Dedifferentiated amniotic fluid mesenchymal stem cell (primary cell): ENCODE measurements around the gene TMEM87B.
"Not testable (repeated sequence)": the region's sequence is repeated elsewhere in the genome, so short reads cannot be mapped to it uniquely, and the experiment has no call there.

Experiments
- DNase-seq: peaks from one replicate; pipeline ENCODE4 v3.0.0-alpha.2; 2016; ENCODE audit errors: extremely low spot score

Gene TMEM87B

GRCh38 chr2:112033600-112033999, 21.5 kb upstream of the TMEM87B start:
- no peak for DNase-seq

GRCh38 chr2:112034924-112035323, 20.1 kb upstream of the TMEM87B start:
- no peak for DNase-seq

DNA sequence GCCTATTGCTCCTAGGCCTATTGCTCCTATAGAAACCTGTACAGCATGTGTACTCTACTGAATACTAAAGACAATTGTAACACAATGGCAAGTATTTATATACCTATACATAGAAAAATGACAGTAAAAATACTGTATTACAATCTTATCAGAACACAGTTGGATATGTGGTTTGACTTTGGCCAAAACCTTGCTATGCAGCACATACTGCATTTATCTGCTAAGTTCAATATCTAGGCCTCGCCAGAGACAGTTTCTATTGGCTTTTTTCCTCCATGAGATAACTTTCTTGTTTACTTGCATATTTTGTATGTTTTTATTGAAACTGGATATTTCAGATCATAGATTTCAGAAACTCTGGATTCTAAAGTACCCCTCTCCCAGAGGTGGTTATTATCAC, 19.3 kb upstream of the TMEM87B start:
- DNase-seq = no peak

- DNase-seq = not testable (repeated sequence)
Measured at GRCh38 chr2:112039556-112039955, 15.5 kb upstream of the TMEM87B start.

DNA sequence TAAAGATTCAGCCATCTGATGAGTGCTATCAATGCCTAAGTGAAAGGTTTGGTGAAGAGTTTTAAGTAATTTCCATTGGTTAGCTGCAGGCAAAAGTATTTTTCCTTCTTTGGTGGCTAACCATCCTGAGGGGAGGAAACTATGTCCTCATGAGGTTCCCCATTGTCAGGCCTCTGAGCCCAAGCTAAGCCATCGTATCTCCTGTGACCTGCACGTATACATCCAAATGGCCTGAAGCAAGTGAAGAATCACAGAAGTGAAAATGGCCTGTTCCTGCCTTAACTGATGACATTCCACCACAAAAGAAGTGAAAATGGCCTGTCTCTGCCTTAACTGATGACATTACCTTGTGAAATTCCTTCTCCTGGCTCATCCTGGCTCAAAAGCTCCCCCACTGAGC, 15.0 kb upstream of the TMEM87B start:
- not testable (repeated sequence) for DNase-seq

GRCh38 chr2:112041460-112041859, 13.6 kb upstream of the TMEM87B start:
- not testable (repeated sequence) for DNase-seq

DNA sequence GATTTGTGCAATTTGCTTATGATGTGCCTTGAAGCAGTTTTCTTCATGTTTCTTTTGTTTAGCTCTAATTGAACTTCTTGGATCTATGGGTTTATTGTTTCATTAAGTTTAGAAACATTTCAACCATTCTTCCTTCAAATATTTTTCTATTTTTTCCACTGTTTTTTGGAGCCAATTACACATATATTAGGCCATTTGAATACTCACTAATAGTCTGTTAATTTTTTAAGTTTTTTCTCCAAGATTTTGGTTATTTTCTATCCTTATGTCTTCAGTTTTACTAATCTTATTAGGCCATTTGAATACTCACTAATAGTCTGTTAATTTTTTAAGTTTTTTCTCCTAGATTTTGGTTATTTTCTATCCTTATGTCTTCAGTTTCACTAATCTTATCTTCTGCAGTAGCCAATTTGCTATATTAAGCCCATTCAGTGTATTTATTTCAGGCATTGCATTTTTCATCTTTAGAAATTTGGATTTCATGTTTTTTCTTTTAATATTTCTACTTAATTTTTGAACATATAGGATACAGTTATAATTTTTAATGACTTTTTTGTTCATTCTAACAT, 9.5 kb upstream of the TMEM87B start:
- no peak for DNase-seq

- no peak for DNase-seq
Measured at GRCh38 chr2:112046231-112046630, 8.8 kb upstream of the TMEM87B start.

GRCh38 chr2:112047537-112048235, 7.4 kb upstream of the TMEM87B start:
- DNase-seq = no peak

GRCh38 chr2:112048236-112048592, 6.9 kb upstream of the TMEM87B start:
- no peak for DNase-seq

GRCh38 chr2:112048887-112049286, 6.2 kb upstream of the TMEM87B start:
- DNase-seq = peak; percentile 79

GRCh38 chr2:112050316-112050715, 4.8 kb upstream of the TMEM87B start:
- no peak for DNase-seq

- DNase-seq = peak; percentile 92
Measured at GRCh38 chr2:112053917-112054846, 887 bp upstream of the TMEM87B start.

- peak; percentile 76 for DNase-seq
Measured at GRCh38 chr2:112055730-112056625, 909 bp downstream of the TMEM87B start.

GRCh38 chr2:112056626-112056987, 1.5 kb downstream of the TMEM87B start:
- DNase-seq = no peak

DNA sequence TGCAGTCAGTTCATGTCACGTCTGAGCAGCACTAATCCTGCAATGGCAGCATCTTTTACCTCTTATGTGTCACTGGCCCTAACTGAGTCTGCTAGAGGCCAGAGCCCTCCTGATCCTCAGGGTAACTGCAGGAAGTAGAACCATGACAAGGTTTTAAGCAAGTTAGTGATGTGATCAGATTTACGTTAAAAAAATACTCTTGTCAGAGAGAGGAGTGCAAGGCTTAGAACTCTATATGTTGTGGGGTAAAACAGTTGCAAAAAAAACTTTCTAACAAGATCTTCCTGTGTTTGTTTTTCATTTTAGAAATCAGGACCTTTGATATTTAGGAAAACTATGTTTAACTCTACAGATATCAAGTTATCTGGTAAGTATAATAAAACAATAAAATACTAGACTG, 4.6 kb downstream of the TMEM87B start:
- DNase-seq = no peak

- no peak for DNase-seq
Measured at GRCh38 chr2:112061299-112061698, 6.2 kb downstream of the TMEM87B start.

DNA sequence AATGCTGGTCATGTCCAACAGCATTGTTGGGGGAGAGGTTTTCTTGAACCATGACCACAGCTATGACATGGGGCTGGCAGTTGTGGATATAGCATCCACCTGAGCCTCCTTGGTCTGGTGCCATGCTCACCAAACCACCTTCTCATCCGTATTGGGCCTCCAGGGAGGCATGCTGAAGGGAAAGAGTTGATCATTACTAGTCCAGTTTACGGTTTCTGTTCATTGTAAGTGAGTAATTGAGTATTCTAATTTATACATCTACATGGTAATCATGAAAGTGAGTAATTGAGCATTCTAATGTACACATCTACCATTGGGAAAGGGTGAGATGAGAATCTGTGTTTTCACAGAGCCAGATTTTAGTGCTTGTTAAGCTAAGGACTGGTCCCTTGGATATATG, 6.8 kb downstream of the TMEM87B start:
- no peak for DNase-seq

- DNase-seq = no peak
Measured at GRCh38 chr2:112062894-112063293, 7.8 kb downstream of the TMEM87B start.

DNA sequence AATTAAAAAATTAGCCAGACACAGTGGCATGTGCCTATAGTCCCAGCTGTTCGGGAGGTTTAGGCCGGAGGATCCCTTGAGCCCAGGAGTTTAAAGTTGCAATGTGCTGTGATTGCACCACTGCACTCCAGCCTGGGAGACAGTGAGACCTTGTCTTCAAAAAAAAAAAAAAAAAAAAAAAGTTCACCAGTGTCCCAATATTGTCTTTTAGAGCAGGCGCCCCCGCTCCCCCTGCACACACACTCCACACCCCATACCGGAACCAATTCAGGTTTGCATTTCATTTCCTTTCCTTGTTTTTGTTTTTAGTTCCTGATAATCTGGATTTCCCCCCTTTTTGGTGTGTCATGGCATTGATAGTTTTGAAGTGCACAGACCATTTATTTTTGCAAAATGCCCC, 10.4 kb downstream of the TMEM87B start:
- no peak for DNase-seq

DNA sequence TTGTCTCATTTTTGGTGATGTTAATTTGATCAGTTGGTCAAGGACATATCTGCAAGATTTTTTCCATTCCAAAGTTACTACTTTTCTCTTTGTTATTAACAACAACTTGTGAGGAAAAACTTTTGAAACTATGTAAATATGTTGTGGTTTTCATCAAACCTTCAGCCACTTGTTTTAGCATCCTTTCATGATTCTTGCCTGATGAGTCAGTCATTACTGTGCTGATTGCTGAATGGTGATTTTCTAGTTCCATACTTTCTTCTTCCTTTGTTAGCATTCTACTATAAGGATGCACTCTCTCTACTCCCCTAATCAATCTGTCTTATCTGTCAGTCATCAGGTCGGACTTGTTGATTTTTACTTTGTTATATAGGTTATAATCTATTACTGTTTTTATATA, 10.9 kb downstream of the TMEM87B start:
- peak; percentile 78 for DNase-seq

DNA sequence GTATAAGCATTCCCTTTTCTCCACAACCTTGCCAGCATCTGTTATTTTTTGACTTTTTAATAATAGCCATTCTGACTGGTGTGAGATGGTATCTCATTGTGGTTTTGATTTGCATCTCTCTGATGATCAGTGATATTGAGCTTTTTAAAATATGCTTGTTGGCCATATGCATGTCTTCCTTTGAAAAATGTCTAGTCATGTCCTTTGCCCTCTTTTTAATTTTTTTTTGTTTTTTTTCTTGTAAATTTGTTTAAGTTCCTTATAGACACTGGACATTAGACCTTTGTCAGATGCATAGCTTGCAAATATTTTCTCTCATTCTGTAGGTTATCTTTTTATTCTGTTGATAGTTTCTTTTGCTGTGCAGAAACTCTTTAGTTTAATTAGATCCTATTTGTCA, 14.7 kb downstream of the TMEM87B start:
- DNase-seq = not testable (repeated sequence)
